Transverse colon (tissue), 4 donors: ENCODE measurements around the gene MSANTD3. TPM values are rescaled to one million over a fixed set of nuclear protein-coding genes. Genes with fewer than 3 reads are reported as not detected.

ENCODE experiments used
- DNase-seq: peaks from one replicate; pipeline ENCODE4 v3.0.0-alpha.2; 2019
- H3K27ac ChIP-seq, 4 donors: fragments of 200-600 bp; sonication (generic); 2 replicates each; pipeline ENCODE4 v1.5.1; 2016 to 2018; ENCODE audit warnings: inconsistent platforms in 4 of 4
- H3K27me3 ChIP-seq: fragments of 200-600 bp; sonication (generic); 2 replicates; pipeline ENCODE4 v1.5.1; 2017; ENCODE audit warnings: inconsistent platforms
- H3K36me3 ChIP-seq, 4 donors: fragments of 200-600 bp; sonication (generic); 2 replicates each; pipeline ENCODE4 v1.5.1; 2017 to 2019; ENCODE audit warnings: inconsistent platforms in 4 of 4
- H3K4me1 ChIP-seq, 4 donors: fragments of 200-600 bp; sonication (generic); 2 replicates each; pipeline ENCODE4 v1.5.1; 2017 to 2020; ENCODE audit warnings: inconsistent platforms in 4 of 4
- H3K4me3 ChIP-seq, 4 donors: fragments of 200-600 bp; sonication (generic); 1 replicate in 1 of 4; 2 replicates in 3 of 4; pipeline versions ENCODE4 v1.5.1 to v1.6.1; 2017 to 2019; ENCODE audit warnings: inconsistent platforms in 4 of 4
- H3K9me3 ChIP-seq, 2 donors: fragments of 200-600 bp; sonication (generic); 2 replicates each; pipeline ENCODE4 v1.5.1; 2017 to 2019; ENCODE audit warnings: inconsistent platforms in 2 of 2
- CTCF ChIP-seq, 5 experiments: fragments of 200-600 bp in 3 of 5; fragments of 450-650 bp in 2 of 5; sonication (generic) in 3 of 5; IDR thresholded peaks; 1 replicate in 2 of 5; 2 replicates in 3 of 5; pipeline ENCODE4 v1.5.1; 2016 to 2017; ENCODE audit warnings: antibody characterized with exemption in 5 of 5, inconsistent platforms in 3 of 5, mild to moderate bottlenecking in 2 of 5, moderate library complexity in 1 of 5
- EP300 ChIP-seq: sonication (generic); formaldehyde crosslinking; IDR thresholded peaks from one replicate; pipeline ENCODE4 v1.6.1; 2017; ENCODE audit warnings: antibody characterized with exemption, low read depth
- POLR2A ChIP-seq: fragments of 450-650 bp; IDR thresholded peaks from one replicate; pipeline ENCODE4 v1.6.1; 2016; ENCODE audit warnings: antibody characterized with exemption, mild to moderate bottlenecking, moderate library complexity
- POLR2AphosphoS5 ChIP-seq, 3 donors: sonication (generic); formaldehyde crosslinking; IDR thresholded peaks; one replicate each; pipeline ENCODE4 v1.6.1; 2016; ENCODE audit warnings: antibody characterized with exemption in 3 of 3
- WGBS, 2 donors: methylation state at CpG; one replicate each; pipeline ENCODE4 v1.1.5; 2018; ENCODE audit warnings: low coverage in 1 of 2; 5-methylcytosine and 5-hydroxymethylcytosine counted together
- in situ Hi-C, 4 donors: fragments of 200-750 bp; cut with MboI; loops; one replicate each; pipeline versions ENCODE4 v1.15.0 to v1.15.1; 2017; ENCODE audit warnings: low sequenced_read_pairs in 3 of 4, low pct_ligation_motif_present in 1 of 4, low pct_unique_long_range_greater_than_20kb in 1 of 4
- intact Hi-C: fragments of 100-400 bp; cut with DNase I; formaldehyde crosslinking; loops from one replicate; pipeline ENCODE4 v1.15.1; 2023; ENCODE audit warnings: low total_unique reads
- total RNA-seq, 4 donors: library from RNA; depleted of rRNA; stranded (reverse); fragments of >200 nt; gene quantifications; one replicate each; pipeline ENCODE4 v1.1.0, GENCODE V29; 2016

MSANTD3 gene
- total RNA-seq, 4 donors from 2014 or later, result 7.1 to 26.3 (median 10.5) TPM

DNA sequence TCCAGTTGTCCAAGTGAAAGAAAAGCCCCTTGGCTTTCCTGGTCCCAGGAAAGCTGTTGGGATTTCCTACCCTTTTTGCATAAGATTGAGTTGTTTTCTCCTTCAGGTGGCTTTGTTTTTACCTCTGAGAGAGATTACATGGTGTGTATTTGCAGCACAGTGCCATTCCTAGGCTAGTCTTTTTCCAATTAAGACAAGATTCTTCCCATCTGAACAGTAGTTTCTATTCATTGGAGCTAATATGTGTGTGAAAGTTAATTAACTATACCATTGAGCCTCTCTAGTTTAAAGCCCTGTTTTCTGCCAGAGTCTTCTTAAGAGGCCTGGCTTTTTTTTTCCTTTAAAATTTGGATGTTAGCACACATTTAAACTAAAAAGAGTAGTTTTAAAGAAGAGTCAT is 20.1 kb downstream of the MSANTD3 start:
- TF ChIP-seq POLR2A, result no peak
- TF ChIP-seq CTCF (IDR thresholded peaks at IDR 0.05), result no peak
- no peak for TF ChIP-seq POLR2AphosphoS5 (IDR thresholded peaks at IDR 0.05)
- no peak overlapping the region for H3K4me3 ChIP-seq
- in situ Hi-C loops (no loop called here), intact Hi-C loops (no loop called here)
- no peaks in the 10 kb centered on the region for H3K36me3 ChIP-seq
- H3K4me1 ChIP-seq, result peaks cover 0 to 19% (median 0%) of the 10 kb centered on the region in 4 donors
- no peaks in the 10 kb centered on the region for H3K27me3 ChIP-seq
- no peak overlapping the region for H3K27ac ChIP-seq
- no peak for DNase-seq
- no peaks in the 10 kb centered on the region for H3K9me3 ChIP-seq

DNA sequence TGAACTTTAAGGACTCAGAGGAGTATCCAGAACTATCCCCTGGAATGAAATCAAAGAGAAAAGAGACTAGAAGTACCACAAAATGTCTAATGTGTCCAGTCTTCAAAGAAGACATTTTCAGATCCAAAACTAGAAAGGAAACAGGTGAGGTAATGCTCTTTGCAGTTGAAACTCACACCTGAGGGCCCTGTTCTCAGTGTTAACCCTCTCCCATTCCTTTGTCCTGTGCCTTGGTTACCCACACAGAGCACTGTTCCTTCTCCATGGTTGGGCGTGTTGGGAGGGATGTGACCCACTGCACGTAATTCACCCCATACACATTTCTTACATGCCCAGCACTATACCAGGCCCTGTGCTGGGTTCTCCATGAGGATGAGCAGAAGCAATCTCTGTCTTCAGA is 21.3 kb downstream of the MSANTD3 start:
- Histone ChIP-seq H3K4me3 (no peak overlapping the region), H3K36me3 (no peaks in the 10 kb centered on the region), H3K4me1 (peaks cover 0 to 19% (median 0%) of the 10 kb centered on the region in 4 donors), H3K9me3 (no peaks in the 10 kb centered on the region), H3K27me3 (no peaks in the 10 kb centered on the region), H3K27ac (peak overlapping the region in 1 of 4 donors; percentile 15)
- no peak for DNase-seq
- TF ChIP-seq POLR2A (no peak), CTCF (IDR thresholded peaks at IDR 0.05) (no peak), POLR2AphosphoS5 (IDR thresholded peaks at IDR 0.05) (no peak), EP300 (no peak)
- WGBS, 2 donors, result 93 to 100% methylated on average over 2 of the region's 2 CpGs
- intact Hi-C loops (no loop called here), in situ Hi-C loops (no loop called here)

GRCh38 chr9:100449420-100449819 is 22.5 kb downstream of the MSANTD3 start:
- no peaks in the 10 kb centered on the region for H3K9me3 ChIP-seq
- no peak for DNase-seq
- H3K36me3 ChIP-seq, result no peaks in the 10 kb centered on the region
- 85 to 92% methylated on average over 2 of the region's 2 CpGs for WGBS, 2 donors
- H3K27me3 ChIP-seq, result no peaks in the 10 kb centered on the region
- TF ChIP-seq POLR2A (no peak), CTCF (IDR thresholded peaks at IDR 0.05) (no peak), EP300 (no peak), POLR2AphosphoS5 (IDR thresholded peaks at IDR 0.05) (no peak)
- intact Hi-C loops (no loop called here), in situ Hi-C loops (no loop called here)
- peaks cover 0 to 14% (median 0%) of the 10 kb centered on the region in 4 donors for H3K4me1 ChIP-seq
- peak overlapping the region in 1 of 4 donors; percentile 15 for H3K27ac ChIP-seq
- no peak overlapping the region for H3K4me3 ChIP-seq

GRCh38 chr9:100452894-100453293 is 26.0 kb downstream of the MSANTD3 start:
- DNase-seq, result no peak
- intact Hi-C loops, result no loop called here
- WGBS, 2 donors, result 94% methylated on average over 2 of the region's 2 CpGs
- H3K4me3 ChIP-seq, result no peak overlapping the region
- no peaks in the 10 kb centered on the region for H3K36me3 ChIP-seq
- no peak overlapping the region for H3K27ac ChIP-seq
- TF ChIP-seq CTCF (IDR thresholded peaks at IDR 0.05), result no peak
- H3K27me3 ChIP-seq, result no peaks in the 10 kb centered on the region
- in situ Hi-C loops, result loop anchor here in 1 of 4 donors (10.0 kb wide), 1 partner anchor 62 kb away; no protein-coding TSS in a partner anchor
- no peaks in the 10 kb centered on the region for H3K4me1 ChIP-seq
- H3K9me3 ChIP-seq, result no peaks in the 10 kb centered on the region
